Measurements from ENCODE around the gene FMNL2. TPM values are rescaled to one million over a fixed set of nuclear protein-coding genes. Genes with fewer than 3 reads are reported as not detected.

FMNL2 gene
- total RNA-seq, 1 donor = 24.2 TPM

GRCh38 chr2:152406119-152406835 is 71.3 kb downstream of the FMNL2 start:
- Histone ChIP-seq H3K79me2 (ENCODE audit: insufficient read depth, low read length) (peaks cover 79% of the 10 kb centered on the region), H3K4me2 (ENCODE audit: insufficient read depth, low read length) (peak overlapping the region; percentile 80)

DNA sequence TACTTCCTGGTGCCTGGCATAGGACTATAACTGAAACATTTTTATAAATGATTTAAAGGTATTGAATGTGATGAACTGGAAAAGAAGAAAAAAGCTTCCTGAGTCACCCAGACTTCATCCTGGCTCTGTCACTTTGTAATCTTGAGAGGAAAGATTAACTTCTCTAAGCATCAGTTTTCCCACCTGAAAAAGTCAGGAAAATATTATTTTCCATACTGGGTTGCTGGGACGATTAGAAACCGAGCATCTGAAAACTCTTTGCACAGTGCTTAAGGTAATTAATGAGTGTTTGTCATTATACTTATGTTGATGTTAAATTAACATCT is 71.8 kb downstream of the FMNL2 start:
- DNase-seq (ENCODE audit: insufficient read length, low spot score, missing footprints) = no peak

More at GRCh38 chr2:152406119-152406835, 71.3 kb downstream of the FMNL2 start:
- peak overlapping the region; percentile 35 for H3K27ac ChIP-seq (ENCODE audit: low read depth, low read length)
- no peaks in the 10 kb centered on the region for H3K9me3 ChIP-seq (ENCODE audit: low read depth, low read length)
- H3K27me3 ChIP-seq (ENCODE audit: insufficient read depth, low read length) = no peaks in the 10 kb centered on the region
- TF ChIP-seq, protein P1, sequence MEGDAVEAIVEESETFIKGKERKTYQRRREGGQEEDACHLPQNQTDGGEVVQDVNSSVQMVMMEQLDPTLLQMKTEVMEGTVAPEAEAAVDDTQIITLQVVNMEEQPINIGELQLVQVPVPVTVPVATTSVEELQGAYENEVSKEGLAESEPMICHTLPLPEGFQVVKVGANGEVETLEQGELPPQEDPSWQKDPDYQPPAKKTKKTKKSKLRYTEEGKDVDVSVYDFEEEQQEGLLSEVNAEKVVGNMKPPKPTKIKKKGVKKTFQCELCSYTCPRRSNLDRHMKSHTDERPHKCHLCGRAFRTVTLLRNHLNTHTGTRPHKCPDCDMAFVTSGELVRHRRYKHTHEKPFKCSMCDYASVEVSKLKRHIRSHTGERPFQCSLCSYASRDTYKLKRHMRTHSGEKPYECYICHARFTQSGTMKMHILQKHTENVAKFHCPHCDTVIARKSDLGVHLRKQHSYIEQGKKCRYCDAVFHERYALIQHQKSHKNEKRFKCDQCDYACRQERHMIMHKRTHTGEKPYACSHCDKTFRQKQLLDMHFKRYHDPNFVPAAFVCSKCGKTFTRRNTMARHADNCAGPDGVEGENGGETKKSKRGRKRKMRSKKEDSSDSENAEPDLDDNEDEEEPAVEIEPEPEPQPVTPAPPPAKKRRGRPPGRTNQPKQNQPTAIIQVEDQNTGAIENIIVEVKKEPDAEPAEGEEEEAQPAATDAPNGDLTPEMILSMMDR (IDR thresholded peaks at IDR 0.05; ENCODE audit: extremely low read depth, low read depth, low read length) = no peak
- H3K4me1 ChIP-seq (ENCODE audit: insufficient read depth, low read length) = peaks cover 21% of the 10 kb centered on the region
- H2AFZ ChIP-seq (ENCODE audit: low read length) = peak overlapping the region; percentile 7
- H4K20me1 ChIP-seq (ENCODE audit: insufficient read depth, low read length) = no peaks in the 10 kb centered on the region
- DNase-seq (ENCODE audit: insufficient read length, low spot score, missing footprints) = no peak
- H3K4me3 ChIP-seq (ENCODE audit: insufficient read depth, low read length) = no peak overlapping the region
- H3K36me3 ChIP-seq (ENCODE audit: insufficient read depth, low read length) = no peaks in the 10 kb centered on the region

DNA sequence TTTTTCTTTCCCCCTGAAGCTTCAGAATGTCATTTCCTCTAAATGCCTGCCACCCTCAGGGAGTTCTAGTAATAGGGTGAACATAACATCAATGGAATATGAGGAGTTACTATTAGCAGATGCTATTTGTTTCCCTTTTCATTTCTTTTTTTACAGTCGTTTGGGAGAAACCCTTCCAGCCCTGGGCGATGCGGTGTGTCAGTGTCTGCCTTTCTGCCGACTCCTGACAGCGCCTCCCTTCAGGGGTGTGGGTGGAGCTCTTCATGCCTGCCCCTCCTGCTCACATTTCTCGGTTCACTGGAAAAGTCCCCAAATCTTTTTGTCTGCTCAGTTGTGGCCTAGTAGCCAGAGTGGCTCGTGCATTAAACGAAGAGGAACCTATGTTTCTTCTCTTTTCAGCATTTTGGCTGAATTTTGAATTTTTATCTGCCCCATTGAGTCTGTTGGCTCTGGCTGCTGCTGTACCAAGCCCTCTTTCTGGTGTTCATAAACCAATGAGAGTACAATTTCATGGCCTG is 72.3 kb downstream of the FMNL2 start:
- Histone ChIP-seq H3K79me2 (ENCODE audit: insufficient read depth, low read length) (peaks cover 81% of the 10 kb centered on the region), H3K27ac (ENCODE audit: low read depth, low read length) (peak overlapping the region; percentile 35), H2AFZ (ENCODE audit: low read length) (peak overlapping the region; percentile 76), H3K4me3 (ENCODE audit: insufficient read depth, low read length) (peak overlapping the region; percentile 63), H3K36me3 (ENCODE audit: insufficient read depth, low read length) (no peaks in the 10 kb centered on the region), H3K9me3 (ENCODE audit: low read depth, low read length) (no peaks in the 10 kb centered on the region), H3K27me3 (ENCODE audit: insufficient read depth, low read length) (no peaks in the 10 kb centered on the region), H3K4me1 (ENCODE audit: insufficient read depth, low read length) (peaks cover 21% of the 10 kb centered on the region), H4K20me1 (ENCODE audit: insufficient read depth, low read length) (no peaks in the 10 kb centered on the region), H3K4me2 (ENCODE audit: insufficient read depth, low read length) (peak overlapping the region; percentile 80)
- DNase-seq (ENCODE audit: insufficient read length, low spot score, missing footprints) = no peak
- TF ChIP-seq, protein P1 (IDR thresholded peaks at IDR 0.05; ENCODE audit: extremely low read depth, low read depth, low read length) = no peak

More for the DNA sequence above, 71.8 kb downstream of the FMNL2 start:
- peak overlapping the region; percentile 35 for H3K27ac ChIP-seq (ENCODE audit: low read depth, low read length)
- H3K4me3 ChIP-seq (ENCODE audit: insufficient read depth, low read length) = peak overlapping the region; percentile 63
- H4K20me1 ChIP-seq (ENCODE audit: insufficient read depth, low read length) = no peaks in the 10 kb centered on the region
- H3K79me2 ChIP-seq (ENCODE audit: insufficient read depth, low read length) = peaks cover 81% of the 10 kb centered on the region
- H3K36me3 ChIP-seq (ENCODE audit: insufficient read depth, low read length) = no peaks in the 10 kb centered on the region
- no peaks in the 10 kb centered on the region for H3K27me3 ChIP-seq (ENCODE audit: insufficient read depth, low read length)
- peak overlapping the region; percentile 76 for H2AFZ ChIP-seq (ENCODE audit: low read length)
- TF ChIP-seq, protein P1 (IDR thresholded peaks at IDR 0.05; ENCODE audit: extremely low read depth, low read depth, low read length) = no peak
- H3K4me1 ChIP-seq (ENCODE audit: insufficient read depth, low read length) = peaks cover 21% of the 10 kb centered on the region
- peak overlapping the region; percentile 80 for H3K4me2 ChIP-seq (ENCODE audit: insufficient read depth, low read length)
- no peaks in the 10 kb centered on the region for H3K9me3 ChIP-seq (ENCODE audit: low read depth, low read length)

DNA sequence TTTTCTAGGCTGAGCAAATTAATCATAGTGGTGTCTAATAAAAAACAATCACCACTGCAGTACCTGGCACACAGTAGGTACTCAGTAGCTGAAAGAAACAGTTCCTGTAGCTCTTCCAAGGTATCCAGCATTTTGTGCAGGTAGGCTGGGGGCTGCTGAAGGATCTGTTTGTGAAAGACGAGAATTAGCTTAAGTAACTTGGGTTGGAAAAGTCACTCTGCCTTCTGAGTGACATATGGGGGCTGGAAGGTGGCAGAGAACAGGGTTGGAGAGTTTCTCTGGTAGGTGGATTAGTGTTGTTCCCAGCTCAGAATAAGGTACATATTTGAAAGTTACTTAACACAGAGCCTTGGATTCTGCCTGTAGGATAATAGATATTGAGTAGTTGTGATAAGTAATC is 72.8 kb downstream of the FMNL2 start:
- Histone ChIP-seq H3K4me2 (ENCODE audit: insufficient read depth, low read length) (peak overlapping the region; percentile 80), H3K36me3 (ENCODE audit: insufficient read depth, low read length) (no peaks in the 10 kb centered on the region), H3K27me3 (ENCODE audit: insufficient read depth, low read length) (no peaks in the 10 kb centered on the region), H4K20me1 (ENCODE audit: insufficient read depth, low read length) (no peaks in the 10 kb centered on the region), H3K79me2 (ENCODE audit: insufficient read depth, low read length) (peaks cover 81% of the 10 kb centered on the region), H3K9me3 (ENCODE audit: low read depth, low read length) (no peaks in the 10 kb centered on the region), H3K27ac (ENCODE audit: low read depth, low read length) (no peak overlapping the region), H3K4me3 (ENCODE audit: insufficient read depth, low read length) (no peak overlapping the region), H2AFZ (ENCODE audit: low read length) (no peak overlapping the region), H3K4me1 (ENCODE audit: insufficient read depth, low read length) (peaks cover 21% of the 10 kb centered on the region)
- TF ChIP-seq, protein P1 (IDR thresholded peaks at IDR 0.05; ENCODE audit: extremely low read depth, low read depth, low read length) = no peak
- no peak for DNase-seq (ENCODE audit: insufficient read length, low spot score, missing footprints)

Measured in osteoblast (primary cell).